Omental fat pad (tissue), 4 donors: ENCODE data around the gene TECR. TPM values are rescaled to one million over a fixed set of nuclear protein-coding genes. Genes with fewer than 3 reads are reported as not detected.
A peak's percentile ranks its signal among the peaks of the same experiment; 100 is the strongest.
"Not testable (repeated sequence)": the region's sequence is repeated elsewhere in the genome, so short reads cannot be mapped to it uniquely, and the experiment has no call there.

ENCODE experiments used
- ATAC-seq: fragments of 150-250 bp; one replicate; pipeline ENCODE4 v1.9.1; 2016; ENCODE audit warnings: mild to moderate bottlenecking, moderate library complexity; ENCODE audit not compliant: low FRiP score
- DNase-seq: peaks from one replicate; pipeline ENCODE4 v3.0.0-alpha.2; 2019; ENCODE audit warnings: low spot score
- CTCF ChIP-seq, 3 donors: fragments of 450-650 bp; IDR thresholded peaks; one replicate each; pipeline ENCODE4 v1.5.1; 2016 to 2017; ENCODE audit warnings: antibody characterized with exemption in 3 of 3, mild to moderate bottlenecking in 3 of 3, moderate library complexity in 2 of 3
- total RNA-seq, 4 donors: library from RNA; depleted of rRNA; stranded (reverse); fragments of >200 nt; gene quantifications; one replicate each; pipeline ENCODE4 v1.1.0, GENCODE V29; 2016

The TECR gene
- total RNA-seq, 4 donors from 2014 or later, result 32.9 to 58.1 (median 46.8) TPM

GRCh38 chr19:14540741-14541525, 11.5 kb downstream of the TECR start:
- ATAC-seq, result no peak
- DNase-seq, result no peak

GRCh38 chr19:14541979-14542378, 12.6 kb downstream of the TECR start:
- DNase-seq, ATAC-seq: not testable (repeated sequence)

More at GRCh38 chr19:14540741-14541525, 11.5 kb downstream of the TECR start:
- no peak for TF ChIP-seq CTCF (IDR thresholded peaks at IDR 0.05)

- no peak for TF ChIP-seq CTCF (IDR thresholded peaks at IDR 0.05)
- no peak for DNase-seq
- peak; percentile 34 for ATAC-seq
Measured at GRCh38 chr19:14542711-14543328, 13.4 kb downstream of the TECR start.

GRCh38 chr19:14544047-14544446, 14.7 kb downstream of the TECR start:
- ATAC-seq, result no peak
- no peak for DNase-seq

GRCh38 chr19:14544977-14545715, 15.8 kb downstream of the TECR start:
- ATAC-seq, result no peak
- DNase-seq, result no peak
- no peak for TF ChIP-seq CTCF (IDR thresholded peaks at IDR 0.05)

More at GRCh38 chr19:14544047-14544446, 14.7 kb downstream of the TECR start:
- TF ChIP-seq CTCF (IDR thresholded peaks at IDR 0.05), result no peak

- DNase-seq (no peak), ATAC-seq (no peak)
- no peak for TF ChIP-seq CTCF (IDR thresholded peaks at IDR 0.05)
Measured at GRCh38 chr19:14545716-14546082, 16.3 kb downstream of the TECR start.

GRCh38 chr19:14550201-14550754, 20.9 kb downstream of the TECR start:
- DNase-seq, result no peak
- peak; percentile 35 for ATAC-seq
- no peak for TF ChIP-seq CTCF (IDR thresholded peaks at IDR 0.05)

GRCh38 chr19:14551134-14552005, 22.0 kb downstream of the TECR start:
- peak; percentile 56 for ATAC-seq
- DNase-seq, result not testable (repeated sequence)

- not testable (repeated sequence) for ATAC-seq, DNase-seq
Measured at GRCh38 chr19:14552006-14552360, 22.6 kb downstream of the TECR start.
